Lower lobe of right lung (tissue), 2 donors: ENCODE measurements around the gene PIP5K1B. TPM values are rescaled to one million over a fixed set of nuclear protein-coding genes. Genes with fewer than 3 reads are reported as not detected.
A peak's percentile ranks its signal among the peaks of the same experiment; 100 is the strongest.
"Not testable (repeated sequence)": the region's sequence is repeated elsewhere in the genome, so short reads cannot be mapped to it uniquely, and the experiment has no call there.

ENCODE experiments used
- ATAC-seq, 2 donors: fragments of 200-7000 bp; cut with Tn5 transposase; one replicate each; pipeline ENCODE4 v1.9.1; 2020 to 2022; ENCODE audit warnings: mild to moderate bottlenecking in 2 of 2, moderate library complexity in 2 of 2
- DNase-seq: peaks from one replicate; pipeline ENCODE4 v3.0.0-alpha.2; 2020
- H3K27ac ChIP-seq: fragments of 200-600 bp; one replicate; pipeline ENCODE4 v1.8.0; 2022
- H3K27me3 ChIP-seq: fragments of 200-600 bp; one replicate; pipeline ENCODE4 v1.8.0; 2022; ENCODE audit warnings: low read depth
- H3K36me3 ChIP-seq: fragments of 200-600 bp; one replicate; pipeline ENCODE4 v1.8.0; 2022; ENCODE audit warnings: mild to moderate bottlenecking
- H3K4me1 ChIP-seq: fragments of 200-600 bp; one replicate; pipeline ENCODE4 v1.8.0; 2022
- H3K4me3 ChIP-seq: fragments of 200-600 bp; one replicate; pipeline ENCODE4 v1.8.0; 2022; ENCODE audit warnings: mild to moderate bottlenecking
- H3K9me3 ChIP-seq: fragments of 200-600 bp; one replicate; pipeline ENCODE4 v1.8.0; 2022
- CTCF ChIP-seq: fragments of 200-600 bp; IDR thresholded peaks from one replicate; pipeline ENCODE4 v1.8.0; 2022; ENCODE audit warnings: antibody characterized with exemption, mild to moderate bottlenecking
- intact Hi-C: fragments of 100-400 bp; cut with DNase I; formaldehyde crosslinking; loops from one replicate; pipeline ENCODE4 v1.11.0; 2022
- total RNA-seq: library from RNA; stranded (reverse); fragmentation: NEBNext Ultra II Directional; extraction: Animal tissue kit (Norgen Biotek cat#: 25700); gene quantifications from one replicate; pipeline ENCODE4 v1.2.1, GENCODE V29; 2021
- donor health status: DM: no; HTN: yes; CAD: no; lungs with severe emphysema.

PIP5K1B gene
- total RNA-seq, 1 donor from 2014 or later = 35.9 TPM

- peaks cover 5% of the 10 kb centered on the region for H3K4me1 ChIP-seq
- H3K4me3 ChIP-seq = no peak overlapping the region
- H3K9me3 ChIP-seq = no peaks in the 10 kb centered on the region
- H3K36me3 ChIP-seq = peaks cover 27% of the 10 kb centered on the region
- no peak overlapping the region for H3K27ac ChIP-seq
- peak in 1 of 2 donors; percentile 8 for ATAC-seq
- DNase-seq = no peak
- TF ChIP-seq CTCF = no peak
- intact Hi-C loops = no loop called here
- no peaks in the 10 kb centered on the region for H3K27me3 ChIP-seq
These were observed 339.5 kb downstream of the PIP5K1B start for GRCh38 chr9:69044240-69045219.

GRCh38 chr9:69045821-69046220 lies 340.8 kb downstream of the PIP5K1B start:
- Histone ChIP-seq H3K4me3 (no peak overlapping the region), H3K9me3 (no peaks in the 10 kb centered on the region), H3K27me3 (no peaks in the 10 kb centered on the region), H3K4me1 (peaks cover 5% of the 10 kb centered on the region), H3K36me3 (peaks cover 27% of the 10 kb centered on the region), H3K27ac (no peak overlapping the region)
- no peak for TF ChIP-seq CTCF
- ATAC-seq = no peak
- no peak for DNase-seq
- intact Hi-C loops = no loop called here

- no peak for TF ChIP-seq CTCF
- DNase-seq (no peak), ATAC-seq (no peak)
- Histone ChIP-seq H3K9me3 (no peaks in the 10 kb centered on the region), H3K36me3 (peaks cover 27% of the 10 kb centered on the region), H3K4me3 (no peak overlapping the region), H3K4me1 (peaks cover 5% of the 10 kb centered on the region), H3K27me3 (no peaks in the 10 kb centered on the region), H3K27ac (no peak overlapping the region)
- intact Hi-C loops = no loop called here
These were observed 341.7 kb downstream of the PIP5K1B start for GRCh38 chr9:69046723-69047122.

GRCh38 chr9:69047371-69047770 lies 342.3 kb downstream of the PIP5K1B start:
- intact Hi-C loops = no loop called here
- DNase-seq (no peak), ATAC-seq (no peak)

GRCh38 chr9:69049094-69049493 lies 344.1 kb downstream of the PIP5K1B start:
- H3K4me1 ChIP-seq = peaks cover 5% of the 10 kb centered on the region
- intact Hi-C loops = no loop called here
- ATAC-seq (peak in 1 of 2 donors; percentile 56), DNase-seq (no peak)
- H3K4me3 ChIP-seq = no peak overlapping the region
- H3K9me3 ChIP-seq = no peaks in the 10 kb centered on the region
- peaks cover 27% of the 10 kb centered on the region for H3K36me3 ChIP-seq
- H3K27ac ChIP-seq = no peak overlapping the region
- TF ChIP-seq CTCF = no peak
- H3K27me3 ChIP-seq = no peaks in the 10 kb centered on the region

More at GRCh38 chr9:69047371-69047770, 342.3 kb downstream of the PIP5K1B start:
- H3K9me3 ChIP-seq = no peaks in the 10 kb centered on the region
- no peak overlapping the region for H3K4me3 ChIP-seq
- peaks cover 27% of the 10 kb centered on the region for H3K36me3 ChIP-seq
- H3K27me3 ChIP-seq = no peaks in the 10 kb centered on the region
- peaks cover 5% of the 10 kb centered on the region for H3K4me1 ChIP-seq
- H3K27ac ChIP-seq = no peak overlapping the region
- no peak for TF ChIP-seq CTCF

- H3K9me3 ChIP-seq, ATAC-seq, H3K27me3 ChIP-seq, H3K27ac ChIP-seq, H3K4me3 ChIP-seq, DNase-seq: not testable (repeated sequence)
- Histone ChIP-seq H3K36me3 (peaks cover 27% of the 10 kb centered on the region), H3K4me1 (peaks cover 11% of the 10 kb centered on the region)
- intact Hi-C loops = loop anchor here (5.0 kb wide), 1 partner anchor 141 kb away; no protein-coding TSS in a partner anchor
These were observed 345.9 kb downstream of the PIP5K1B start for GRCh38 chr9:69050936-69051335.
